ENCODE measurements around the gene CEBPA.

- TF ChIP-seq CTCF (IDR thresholded peaks at IDR 0.05) (no peak), POLR2A (IDR thresholded peaks at IDR 0.05) (no peak)
Observed at GRCh38 chr19:33260628-33261418, 41.5 kb downstream of the CEBPA start.
